Dermis lymphatic vessel endothelial cell (primary cell): Measurements from ENCODE around the gene BOD1L1. TPM values are rescaled to one million over a fixed set of nuclear protein-coding genes. Genes with fewer than 3 reads are reported as not detected.

Experiments
- total RNA-seq: library from RNA; depleted of rRNA; stranded (reverse); fragments of >200 nt; gene quantifications from 2 replicates; pipeline ENCODE4 v1.2.1, GENCODE V29; 2014

The BOD1L1 gene
- total RNA-seq = 27.7 and 35.4 TPM in 2 replicates

GRCh38 chr4:13627606-13628311 lies at the start of gene BOD1L1:
BOD1L1 (minus strand) TSS chr4:13627725; CDS start chr4:13627587, 138 bp downstream.

GRCh38 chr4:13543839-13544605 lies 83.5 kb downstream of the BOD1L1 start, which contains the start of gene NKX3-2:
NKX3-2 (minus strand) TSS chr4:13544508; CDS start chr4:13544414, 94 bp downstream.

Other genes starting within 250 kb of the BOD1L1 start
- 12.1 and 12.9 TPM in 2 replicates for gene RAB28, start 143.4 kb downstream of the BOD1L1 start, total RNA-seq
- under 0.01 and 0.11 TPM in 2 replicates for gene NKX3-2, start 83.2 kb downstream of the BOD1L1 start, total RNA-seq